Measurements from ENCODE around the gene LRRC7.

LRRC7 gene

DNA sequence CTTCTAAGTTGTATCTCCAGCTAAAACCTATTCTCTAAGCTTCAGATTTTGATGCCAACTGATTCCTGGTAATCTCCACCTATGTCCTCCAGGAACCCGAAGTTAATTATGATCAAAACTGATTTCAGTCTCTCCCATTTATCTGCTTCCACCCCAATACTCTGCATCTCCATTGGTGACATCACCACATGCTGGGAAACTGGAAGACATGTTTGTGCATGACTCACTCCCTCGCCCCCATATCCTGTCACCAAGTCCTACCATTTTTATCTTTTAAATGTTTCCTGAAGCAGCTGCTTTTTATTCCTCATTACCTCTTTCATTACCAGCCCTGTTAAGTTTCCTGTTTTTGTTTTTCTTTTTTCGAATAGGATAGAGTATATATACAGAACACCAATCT is 409.2 kb downstream of the LRRC7 start:
- no peak for DNase-seq (ENCODE audit: low read depth)

DNA sequence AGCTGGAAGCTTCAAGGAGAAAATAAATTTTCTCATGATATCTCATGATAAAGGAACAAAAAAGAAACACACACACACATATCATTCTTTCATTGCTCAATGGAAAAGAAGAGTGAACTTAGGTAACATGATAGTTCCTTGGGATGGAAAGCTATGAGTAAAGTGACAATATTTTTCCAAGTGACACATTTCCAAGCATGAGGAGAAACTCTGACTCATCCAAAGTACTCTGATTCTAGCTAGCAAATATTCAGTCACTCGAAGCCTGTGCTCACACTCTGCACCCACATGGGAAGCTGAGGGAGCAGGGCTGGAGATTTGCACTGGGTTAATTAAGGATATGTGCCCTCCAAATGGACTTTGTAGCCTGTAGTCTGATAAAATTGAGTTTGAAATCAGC is 415.3 kb downstream of the LRRC7 start:
- no peak for DNase-seq (ENCODE audit: low read depth)

DNA sequence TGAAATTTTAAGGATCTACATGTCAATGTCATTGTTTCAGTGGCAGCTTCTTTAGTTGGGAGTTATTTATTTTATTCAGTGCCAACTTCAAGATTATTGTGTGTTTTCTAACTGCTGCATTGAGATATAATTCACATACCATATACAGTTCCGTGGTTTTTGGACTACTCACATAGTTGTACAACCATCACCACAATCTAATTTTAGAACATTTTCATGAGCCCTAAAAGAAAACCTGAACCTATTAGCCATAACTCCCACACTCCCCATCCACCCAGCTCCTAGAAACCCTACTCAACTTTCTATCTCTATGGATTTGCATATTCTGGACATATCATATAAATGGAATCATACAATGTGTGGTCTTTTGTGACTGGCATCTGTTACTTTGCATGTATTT is 417.7 kb downstream of the LRRC7 start:
- DNase-seq (ENCODE audit: low read depth), result no peak

DNA sequence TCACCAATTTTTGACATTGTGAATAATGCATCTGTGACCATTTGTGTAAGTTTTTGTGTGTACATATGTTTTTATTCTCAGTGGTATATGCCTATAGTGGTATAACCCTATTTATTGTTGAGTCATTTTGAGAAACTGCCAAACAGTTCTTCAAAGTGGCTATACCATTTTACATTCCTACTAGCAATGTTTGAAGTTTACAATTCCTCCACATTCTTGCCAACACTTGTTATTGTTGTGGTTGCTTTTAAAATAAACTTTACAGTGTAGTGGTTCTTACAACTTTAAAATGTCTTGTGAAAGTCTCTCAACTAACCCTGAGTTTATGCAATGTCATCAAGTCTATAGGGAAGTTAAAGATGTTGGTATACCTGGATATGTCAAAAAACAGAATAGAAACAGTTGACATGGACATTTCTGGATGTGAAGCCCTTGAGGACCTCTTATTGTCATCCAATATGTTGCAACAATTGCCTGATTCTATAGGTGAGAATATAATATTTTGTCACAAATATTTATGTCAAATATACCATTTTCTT is 418.2 kb downstream of the LRRC7 start:
- DNase-seq (ENCODE audit: low read depth), result no peak

DNA sequence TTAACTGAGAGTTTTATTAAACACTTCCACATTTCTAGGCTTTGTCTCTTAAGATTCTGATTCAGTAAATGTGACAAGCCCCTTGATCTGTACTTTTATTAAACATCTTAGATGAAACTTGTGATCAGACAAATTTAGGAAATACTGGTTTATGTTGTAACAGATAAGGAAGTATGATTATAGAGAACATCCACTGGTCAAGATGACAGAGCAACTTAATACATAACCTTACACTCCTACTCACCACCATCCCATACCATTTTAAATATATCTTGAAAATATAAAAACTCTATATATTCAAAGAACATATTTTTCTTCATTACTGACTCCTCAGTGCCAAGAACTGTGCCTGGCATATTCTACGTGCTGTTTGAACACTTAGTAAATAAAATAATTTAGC is 420.2 kb downstream of the LRRC7 start:
- DNase-seq (ENCODE audit: low read depth), result no peak

DNA sequence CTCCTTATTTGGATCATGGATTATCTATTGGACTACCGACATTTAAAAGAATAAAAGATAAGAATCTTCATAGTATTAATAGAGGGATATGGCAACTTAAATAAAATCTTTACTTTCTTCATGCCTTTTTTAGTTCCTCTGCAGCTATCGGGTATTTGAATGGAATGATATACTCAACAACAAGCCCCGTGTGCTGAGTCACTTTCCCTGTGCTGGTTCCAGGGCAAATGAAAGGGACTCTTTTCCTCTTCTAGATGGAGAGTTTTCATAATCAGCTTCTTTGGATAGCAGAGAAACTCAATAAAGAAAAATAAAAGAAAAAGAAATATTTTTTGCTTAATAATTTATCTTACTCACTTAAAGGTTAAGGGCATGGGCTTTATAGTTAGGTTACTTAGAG is 423.9 kb downstream of the LRRC7 start:
- DNase-seq (ENCODE audit: low read depth), result no peak

DNA sequence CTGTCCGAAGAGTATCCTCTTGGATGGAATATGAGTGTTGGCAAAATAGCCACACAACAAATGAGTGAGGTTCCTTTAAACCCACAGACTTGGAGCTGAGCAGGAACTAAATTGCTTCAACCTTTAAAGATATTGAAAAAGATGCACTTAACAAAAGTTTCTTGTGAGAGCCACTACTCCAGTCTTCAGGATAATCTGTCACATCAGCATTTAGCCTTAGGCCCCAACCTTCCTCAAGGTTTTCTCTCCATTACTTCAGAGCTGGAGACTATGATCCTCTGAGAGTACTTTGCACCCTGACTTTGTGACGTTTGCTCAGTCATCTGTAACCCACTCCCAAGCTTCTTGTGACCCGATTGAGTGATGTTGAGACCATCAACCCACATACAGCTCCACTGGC is 424.9 kb downstream of the LRRC7 start:
- no peak for DNase-seq (ENCODE audit: low read depth)

DNA sequence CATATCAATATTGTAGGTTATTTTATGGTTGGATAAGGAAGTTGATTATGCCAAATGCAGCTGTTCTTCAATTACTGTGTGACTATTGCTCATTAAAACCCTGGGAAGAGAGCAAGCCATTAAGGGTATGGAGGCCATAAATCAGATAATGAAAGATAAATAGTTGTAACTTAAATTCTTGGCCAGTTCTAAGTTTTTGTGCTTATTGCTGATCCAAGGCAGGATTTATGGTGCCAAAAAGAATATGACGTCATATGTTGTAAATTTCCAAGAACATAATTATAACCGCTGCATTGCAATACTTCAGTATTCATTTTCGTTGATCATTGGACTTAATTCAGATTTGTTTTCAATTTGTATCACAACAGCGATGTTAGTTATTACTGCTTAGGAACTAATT is 426.1 kb downstream of the LRRC7 start:
- no peak for DNase-seq (ENCODE audit: low read depth)

DNA sequence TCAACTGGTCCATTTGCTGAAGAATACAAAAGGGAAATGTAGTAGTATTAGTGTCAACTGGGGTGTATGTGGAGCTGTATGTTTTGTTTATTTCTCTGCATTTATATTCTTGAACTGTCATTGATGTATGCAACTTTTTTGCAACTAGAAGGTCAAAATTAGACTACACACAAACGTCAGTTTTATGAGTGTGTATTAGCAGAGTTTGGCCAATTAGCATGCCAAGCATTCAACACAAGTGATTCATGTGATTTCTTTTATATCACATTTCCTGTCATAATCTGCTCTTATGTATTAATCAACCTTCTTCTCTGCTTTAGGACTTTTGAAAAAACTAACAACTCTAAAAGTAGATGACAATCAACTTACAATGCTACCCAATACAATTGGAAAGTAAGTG is 426.5 kb downstream of the LRRC7 start:
- DNase-seq (ENCODE audit: low read depth), result no peak

DNA sequence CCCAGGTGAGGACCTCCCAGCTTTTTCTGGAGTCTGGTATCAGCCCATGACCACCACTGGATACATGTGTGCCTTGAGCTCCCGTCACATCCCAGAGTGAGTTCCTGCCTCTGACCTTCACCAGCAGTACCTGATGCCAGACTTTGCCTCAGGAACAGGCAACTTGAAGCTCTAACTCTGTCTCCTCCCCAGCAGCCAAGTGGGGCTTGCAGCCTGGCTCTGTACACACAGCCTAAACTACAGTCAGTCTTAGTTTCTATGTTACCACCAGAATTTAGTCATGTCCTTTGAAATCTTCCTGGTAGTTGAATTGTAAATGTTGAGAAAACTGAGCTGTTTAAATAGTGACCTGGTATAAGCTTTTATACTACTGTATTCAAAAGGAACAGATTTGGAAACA is 431.1 kb downstream of the LRRC7 start:
- DNase-seq (ENCODE audit: low read depth), result no peak

DNA sequence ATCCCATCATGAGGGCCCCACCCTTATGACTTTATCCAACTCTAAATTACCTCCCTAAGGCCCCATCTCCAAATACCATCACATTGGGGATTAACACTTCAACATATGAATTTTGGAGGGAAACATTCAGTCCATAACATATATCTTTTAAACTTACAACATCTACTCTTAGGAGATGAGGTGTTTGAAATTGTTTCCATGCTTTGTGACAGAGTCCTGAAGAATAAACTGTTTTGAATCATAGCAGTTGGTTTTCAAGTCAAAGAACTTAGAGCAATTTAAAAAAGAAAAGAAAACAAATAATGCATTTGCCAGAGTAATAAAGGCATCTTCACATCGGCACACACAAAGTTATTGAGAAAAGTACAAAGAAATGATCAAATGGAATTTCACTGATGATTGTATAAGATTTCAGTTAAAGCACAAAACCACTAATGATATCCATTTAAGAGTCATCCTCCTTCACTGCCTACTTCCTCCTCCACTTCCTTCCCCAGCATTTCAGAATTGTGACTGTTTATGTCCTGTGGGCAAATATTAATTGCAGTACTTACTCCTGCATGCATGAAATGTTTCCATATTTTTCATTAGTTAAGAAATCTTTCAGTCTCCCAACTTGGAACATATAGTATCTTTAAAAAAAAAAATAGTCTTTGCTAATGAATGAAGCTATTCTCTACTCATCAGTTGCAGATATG is 435.6 kb downstream of the LRRC7 start:
- DNase-seq (ENCODE audit: low read depth), result no peak

DNA sequence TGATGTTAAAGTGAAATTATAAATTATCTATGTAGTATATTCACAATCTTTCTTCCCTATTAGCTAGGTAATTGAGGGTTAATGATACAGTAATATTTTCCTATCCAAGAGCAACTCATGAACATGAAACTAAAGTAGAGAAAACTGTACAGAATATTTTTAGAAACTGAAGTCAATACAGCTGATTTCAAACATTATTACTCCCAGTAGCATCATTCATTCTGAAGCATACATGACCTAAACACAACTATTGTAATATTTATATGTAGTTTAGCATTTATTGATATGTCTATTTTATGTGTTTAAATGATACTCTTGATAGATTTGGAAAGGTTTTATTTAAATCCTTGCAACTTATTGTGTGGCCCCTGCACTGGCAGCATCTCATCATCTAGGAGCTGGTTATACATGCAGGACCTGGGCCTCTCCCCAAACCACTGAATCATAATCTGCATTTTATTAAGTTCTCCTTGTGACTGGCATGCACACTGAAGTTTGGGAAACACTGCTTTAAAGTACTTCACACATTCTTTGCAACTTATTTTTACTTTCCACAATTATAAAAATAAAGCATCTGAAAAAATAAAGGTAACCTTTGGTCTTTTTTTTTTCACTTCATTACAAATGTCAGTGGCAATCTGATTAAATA is 437.8 kb downstream of the LRRC7 start:
- no peak for DNase-seq (ENCODE audit: low read depth)

DNA sequence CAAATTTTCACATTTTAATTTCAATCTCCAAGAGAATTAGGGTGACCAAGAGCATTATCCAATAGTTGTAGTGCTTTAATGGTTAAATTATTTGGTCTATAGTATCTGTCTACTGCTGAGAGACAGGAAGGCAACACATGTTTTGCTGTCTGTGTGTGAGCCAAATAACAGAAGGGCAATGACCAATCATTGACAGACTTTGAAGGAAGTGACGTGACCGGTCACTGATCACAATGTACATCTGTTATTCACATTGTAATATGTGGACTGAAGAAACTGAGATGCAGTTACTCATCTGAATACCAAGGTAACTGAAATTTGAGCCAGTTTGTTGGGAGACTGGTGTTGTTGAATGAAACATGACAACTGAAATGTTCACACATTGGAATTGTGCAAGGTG is 440.9 kb downstream of the LRRC7 start:
- no peak for DNase-seq (ENCODE audit: low read depth)

DNA sequence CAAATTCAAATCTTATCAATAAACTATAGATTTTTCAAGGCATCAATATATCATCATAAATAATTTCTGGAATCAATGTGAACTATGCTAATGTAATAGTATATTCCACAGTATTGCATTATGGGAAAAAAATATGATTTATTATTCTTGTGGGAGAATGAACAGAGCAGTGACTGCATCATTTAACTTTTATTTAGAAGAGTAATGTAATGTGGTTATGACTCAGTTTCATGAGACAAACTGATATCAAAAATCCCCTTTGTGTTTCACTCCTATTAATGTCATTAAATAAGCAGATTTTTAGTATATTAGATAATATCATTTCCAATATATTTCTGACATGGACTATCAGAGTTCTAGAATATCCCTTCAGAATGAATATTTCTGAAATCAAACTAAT is 450.0 kb downstream of the LRRC7 start:
- no peak for DNase-seq (ENCODE audit: low read depth)

DNA sequence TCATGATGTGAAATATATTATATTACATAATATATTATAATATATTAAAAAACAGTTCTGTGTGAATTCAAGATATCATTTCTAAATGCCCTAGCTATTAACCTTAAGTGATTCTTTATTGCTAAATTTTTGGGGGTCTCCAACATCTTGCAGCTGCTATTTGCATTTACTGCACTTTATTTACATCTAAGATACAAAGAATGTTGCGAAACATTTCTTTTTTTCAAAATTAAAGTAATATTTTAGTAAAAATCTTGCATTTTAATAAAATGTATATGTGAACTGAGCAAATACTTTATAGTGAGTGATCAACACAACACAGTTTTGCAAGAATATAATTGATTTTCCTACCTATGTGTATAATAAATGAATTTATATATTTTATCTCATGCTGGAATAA is 456.6 kb downstream of the LRRC7 start:
- DNase-seq (ENCODE audit: low read depth), result no peak

DNA sequence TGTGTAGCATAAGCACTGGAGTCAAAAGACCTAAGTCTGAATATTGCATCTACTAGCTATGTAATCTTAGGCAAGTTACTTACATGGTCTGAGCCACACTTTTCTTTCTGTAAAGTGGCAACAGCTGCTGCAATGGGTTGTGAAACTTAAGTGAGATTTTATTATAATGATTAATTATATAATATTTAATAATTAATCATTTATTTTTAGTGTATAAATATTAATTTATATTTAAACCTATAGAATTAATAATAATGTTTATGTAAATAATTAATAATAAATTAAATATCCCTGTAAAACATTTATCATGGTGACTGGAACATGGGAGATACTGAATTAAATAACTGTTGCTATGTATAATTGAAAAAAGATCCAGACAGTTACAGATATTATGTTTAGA is 457.3 kb downstream of the LRRC7 start:
- no peak for DNase-seq (ENCODE audit: low read depth)

DNA sequence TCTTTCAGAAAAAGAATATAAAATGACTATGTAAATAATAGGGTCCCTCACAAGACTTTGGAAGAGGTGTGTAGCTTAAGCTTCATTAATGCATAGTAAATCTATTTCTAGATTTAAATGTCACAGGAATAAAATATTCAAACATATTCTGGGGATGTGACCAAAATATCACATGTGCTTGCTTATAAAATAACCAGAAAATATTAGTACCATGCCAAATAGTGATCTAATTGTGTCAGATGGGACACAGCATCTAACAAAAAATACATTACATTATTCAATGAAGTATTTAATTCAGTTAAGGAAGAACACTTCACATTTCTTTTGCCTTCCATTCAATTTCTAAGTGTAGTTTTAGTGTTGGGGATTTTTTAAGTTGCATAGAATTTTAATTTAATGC is 458.1 kb downstream of the LRRC7 start:
- no peak for DNase-seq (ENCODE audit: low read depth)

DNA sequence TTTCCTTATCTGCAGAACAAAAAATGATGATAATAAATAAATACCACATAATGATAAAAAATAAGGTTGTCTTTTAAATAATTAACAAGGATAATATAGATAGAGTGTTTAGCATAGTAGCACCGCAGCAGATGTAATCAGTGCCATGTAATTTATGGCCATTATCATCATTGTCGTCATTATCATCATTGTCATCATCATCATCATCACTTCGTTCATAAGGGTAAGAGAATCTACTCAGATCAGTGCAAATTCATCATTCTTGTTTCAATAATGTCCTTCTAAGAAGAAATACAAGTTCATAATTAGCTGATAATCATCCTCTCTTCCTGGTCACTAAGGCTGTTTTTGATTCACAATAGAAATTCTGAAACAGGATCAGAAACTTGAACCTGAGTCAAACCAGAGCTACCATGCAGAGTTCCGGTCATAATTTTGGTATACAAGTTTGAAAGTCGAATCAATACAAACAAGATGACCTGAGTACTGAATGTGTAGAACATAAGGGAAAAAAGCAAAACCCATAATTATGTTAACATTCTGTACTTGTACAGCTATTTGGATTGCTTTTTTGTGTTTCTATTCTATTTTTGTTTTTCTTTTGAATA is 465.6 kb downstream of the LRRC7 start:
- no peak for DNase-seq (ENCODE audit: low read depth)

DNA sequence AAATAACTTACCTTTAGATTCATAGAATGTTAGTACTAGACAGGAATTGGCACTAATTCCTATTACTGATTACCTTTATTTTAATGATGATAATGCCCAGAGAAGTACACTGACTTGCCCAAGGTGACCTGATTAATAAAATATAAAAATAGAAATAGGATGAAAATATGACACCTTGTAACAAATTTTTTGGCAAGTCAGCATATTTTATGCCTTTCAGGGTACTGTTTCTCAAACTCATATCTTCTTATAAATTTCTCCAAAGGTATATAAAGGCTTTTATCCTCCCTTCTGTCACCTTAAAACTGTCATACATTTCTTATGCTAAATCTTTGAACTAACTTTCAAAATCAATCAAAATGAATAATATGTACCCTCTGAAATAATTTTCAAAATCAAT is 466.2 kb downstream of the LRRC7 start:
- DNase-seq (ENCODE audit: low read depth), result no peak

DNA sequence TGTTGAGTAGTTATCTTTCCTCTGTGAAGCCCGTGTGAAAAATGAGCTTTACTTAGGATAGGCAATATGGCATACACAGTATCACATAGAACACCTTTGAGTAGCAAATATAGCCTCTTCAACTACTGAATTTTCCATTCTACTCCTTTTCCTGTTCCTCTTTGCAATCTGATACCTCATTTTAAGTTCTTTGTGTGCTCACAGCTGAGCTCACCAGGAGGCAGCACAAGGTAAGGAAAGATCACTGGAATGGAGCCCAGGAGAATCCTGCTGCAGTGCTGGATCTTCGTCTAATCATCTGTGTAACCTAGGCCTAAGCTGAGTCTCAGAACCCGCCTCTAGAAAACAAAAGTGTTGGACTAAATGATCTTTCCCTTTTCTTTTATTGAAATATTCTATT is 466.7 kb downstream of the LRRC7 start:
- no peak for DNase-seq (ENCODE audit: low read depth)

DNA sequence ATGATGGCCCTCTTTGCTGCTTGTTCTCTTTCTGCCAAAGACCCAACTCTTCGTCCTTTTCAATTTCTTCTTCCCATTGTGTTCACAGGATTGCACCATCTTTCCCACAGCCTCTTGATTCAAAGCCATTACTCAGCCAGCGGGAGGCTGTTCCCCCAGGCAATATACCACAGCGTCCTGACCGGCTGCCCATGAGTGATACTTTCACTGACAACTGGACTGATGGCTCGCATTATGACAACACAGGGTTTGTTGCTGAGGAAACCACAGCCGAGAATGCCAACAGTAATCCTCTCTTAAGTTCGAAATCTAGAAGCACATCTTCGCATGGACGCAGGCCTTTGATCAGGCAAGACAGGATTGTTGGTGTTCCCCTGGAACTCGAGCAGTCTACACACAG is 470.3 kb downstream of the LRRC7 start:
- no peak for DNase-seq (ENCODE audit: low read depth)

DNA sequence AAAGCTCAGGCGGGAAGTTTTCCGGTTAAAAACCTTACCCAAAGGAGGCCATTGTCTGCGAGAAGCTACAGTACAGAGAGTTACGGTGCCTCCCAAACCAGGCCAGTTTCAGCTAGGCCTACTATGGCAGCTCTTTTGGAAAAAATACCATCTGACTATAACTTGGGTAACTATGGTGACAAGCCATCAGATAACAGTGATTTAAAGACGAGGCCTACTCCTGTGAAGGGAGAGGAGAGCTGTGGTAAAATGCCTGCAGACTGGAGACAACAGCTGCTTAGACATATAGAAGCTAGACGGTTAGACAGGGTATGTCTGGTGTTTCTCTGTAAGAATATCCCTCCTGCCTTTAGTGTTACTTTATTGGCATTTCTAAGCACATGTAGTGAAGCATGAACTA is 471.8 kb downstream of the LRRC7 start:
- DNase-seq (ENCODE audit: low read depth), result no peak

DNA sequence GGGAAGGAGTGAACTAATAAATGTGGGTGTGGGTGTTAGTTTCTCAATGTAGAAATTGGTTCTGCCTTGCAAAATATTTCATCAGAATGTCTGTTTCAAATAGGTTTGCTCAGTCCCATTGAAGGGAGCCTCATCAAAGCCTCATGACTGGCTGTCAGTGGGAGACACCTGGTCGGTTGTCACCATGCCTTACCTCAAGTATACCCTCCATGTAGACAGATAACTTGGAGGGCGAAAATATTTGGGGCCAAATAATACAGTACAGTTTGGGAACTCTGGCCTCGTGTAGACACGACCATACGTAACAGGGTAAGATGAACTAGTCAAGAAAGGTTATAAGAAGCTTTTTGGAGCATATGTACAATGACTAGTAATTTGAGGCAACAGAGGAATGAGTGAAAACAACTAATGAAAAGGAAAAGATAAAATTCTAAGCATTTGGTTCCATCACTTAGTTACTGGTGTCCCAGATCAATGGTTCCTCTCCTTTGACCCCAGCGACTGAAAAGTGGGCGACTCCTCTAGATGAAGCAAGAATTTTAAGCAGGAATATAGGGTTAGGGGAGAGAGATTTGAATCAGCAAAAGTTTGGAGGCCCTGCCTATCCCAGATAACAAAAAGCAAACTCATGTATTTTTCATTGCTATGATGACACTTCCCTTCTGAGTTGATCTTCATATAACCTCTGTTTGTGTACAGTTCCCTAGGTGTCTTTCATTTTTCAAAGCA is 473.8 kb downstream of the LRRC7 start:
- no peak for DNase-seq (ENCODE audit: low read depth)
